Measurements from ENCODE around the gene DENND1A.

The DENND1A gene

DNA sequence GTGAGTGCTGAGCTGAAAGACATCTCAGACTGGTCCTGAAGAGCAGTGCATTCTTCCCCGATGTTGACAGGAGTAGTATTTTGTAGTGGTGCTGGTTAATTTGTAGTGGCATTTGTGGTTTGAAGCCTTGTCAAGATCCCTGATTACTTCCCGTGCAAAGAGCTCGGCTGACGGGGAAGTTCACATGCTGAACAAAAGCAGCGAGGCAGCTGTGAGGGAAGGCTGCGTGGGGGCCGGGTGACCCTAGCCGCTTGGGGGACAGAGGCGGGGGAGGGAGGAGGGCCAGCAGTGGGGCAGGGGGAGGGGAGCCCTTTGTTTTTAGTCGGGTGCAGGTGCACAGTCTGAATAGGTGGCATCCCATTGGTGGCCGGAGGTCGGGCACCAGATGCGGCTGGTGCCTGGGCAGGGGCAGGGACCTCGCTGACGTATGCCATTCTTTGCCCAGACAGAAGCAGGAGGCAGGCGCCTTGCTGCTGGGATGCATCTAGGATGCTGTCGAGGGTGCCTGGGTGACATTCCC is 509.3 kb downstream of the DENND1A start:
- TF ChIP-seq, protein P1, sequence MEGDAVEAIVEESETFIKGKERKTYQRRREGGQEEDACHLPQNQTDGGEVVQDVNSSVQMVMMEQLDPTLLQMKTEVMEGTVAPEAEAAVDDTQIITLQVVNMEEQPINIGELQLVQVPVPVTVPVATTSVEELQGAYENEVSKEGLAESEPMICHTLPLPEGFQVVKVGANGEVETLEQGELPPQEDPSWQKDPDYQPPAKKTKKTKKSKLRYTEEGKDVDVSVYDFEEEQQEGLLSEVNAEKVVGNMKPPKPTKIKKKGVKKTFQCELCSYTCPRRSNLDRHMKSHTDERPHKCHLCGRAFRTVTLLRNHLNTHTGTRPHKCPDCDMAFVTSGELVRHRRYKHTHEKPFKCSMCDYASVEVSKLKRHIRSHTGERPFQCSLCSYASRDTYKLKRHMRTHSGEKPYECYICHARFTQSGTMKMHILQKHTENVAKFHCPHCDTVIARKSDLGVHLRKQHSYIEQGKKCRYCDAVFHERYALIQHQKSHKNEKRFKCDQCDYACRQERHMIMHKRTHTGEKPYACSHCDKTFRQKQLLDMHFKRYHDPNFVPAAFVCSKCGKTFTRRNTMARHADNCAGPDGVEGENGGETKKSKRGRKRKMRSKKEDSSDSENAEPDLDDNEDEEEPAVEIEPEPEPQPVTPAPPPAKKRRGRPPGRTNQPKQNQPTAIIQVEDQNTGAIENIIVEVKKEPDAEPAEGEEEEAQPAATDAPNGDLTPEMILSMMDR (conservative IDR thresholded peaks at IDR 0.05; ENCODE audit: low read depth, low read length), result no peak
- DNase-seq (ENCODE audit: low read depth), result no peak
- no peak overlapping the region for H3K4me3 ChIP-seq (ENCODE audit: low read depth, low read length)

DNA sequence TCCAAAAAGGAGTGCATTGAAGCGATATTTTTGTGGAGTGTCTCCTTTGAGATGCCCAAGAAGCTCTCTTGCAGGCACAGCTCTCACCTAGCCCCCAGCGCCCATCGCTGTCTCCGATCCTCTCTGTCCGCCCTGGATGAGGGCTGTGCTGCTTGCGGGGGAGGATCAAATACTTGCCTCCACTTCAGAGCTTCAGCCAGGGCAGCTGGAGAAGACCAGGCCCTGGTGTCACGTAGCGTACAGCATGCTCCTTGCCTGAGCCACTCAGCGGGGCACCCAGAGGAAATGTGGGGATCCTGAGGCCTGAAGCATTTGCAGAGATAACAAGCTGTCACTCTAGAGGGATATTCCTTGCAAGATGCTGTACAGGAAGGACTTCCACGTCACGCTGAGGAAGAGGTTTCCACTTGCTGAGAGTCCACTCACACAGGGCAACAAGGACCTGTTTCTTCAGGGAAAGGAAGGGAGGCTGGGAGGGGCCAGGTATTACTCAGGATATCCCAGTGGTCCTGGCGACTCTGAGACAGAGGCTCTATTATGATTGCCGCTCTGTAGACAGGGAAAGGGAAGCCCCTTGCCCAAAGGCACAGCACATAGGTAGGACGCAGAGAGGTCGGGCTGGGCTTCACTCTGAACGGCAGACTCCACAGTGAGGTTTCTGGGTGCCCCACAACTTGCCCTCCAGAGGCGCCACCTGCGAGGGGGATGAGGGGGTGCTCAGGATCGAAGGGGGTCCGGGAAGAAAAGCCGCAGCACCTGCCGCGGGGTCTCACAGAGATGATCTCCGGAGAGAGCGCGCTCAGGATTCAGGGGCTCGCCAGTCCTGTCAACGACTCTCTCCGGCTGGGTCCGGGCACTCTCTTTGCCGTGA is 510.0 kb downstream of the DENND1A start:
- H3K4me3 ChIP-seq (ENCODE audit: low read depth, low read length), result no peak overlapping the region
- DNase-seq (ENCODE audit: low read depth), result no peak
- TF ChIP-seq, protein P1 (conservative IDR thresholded peaks at IDR 0.05; ENCODE audit: low read depth, low read length), result no peak

DNA sequence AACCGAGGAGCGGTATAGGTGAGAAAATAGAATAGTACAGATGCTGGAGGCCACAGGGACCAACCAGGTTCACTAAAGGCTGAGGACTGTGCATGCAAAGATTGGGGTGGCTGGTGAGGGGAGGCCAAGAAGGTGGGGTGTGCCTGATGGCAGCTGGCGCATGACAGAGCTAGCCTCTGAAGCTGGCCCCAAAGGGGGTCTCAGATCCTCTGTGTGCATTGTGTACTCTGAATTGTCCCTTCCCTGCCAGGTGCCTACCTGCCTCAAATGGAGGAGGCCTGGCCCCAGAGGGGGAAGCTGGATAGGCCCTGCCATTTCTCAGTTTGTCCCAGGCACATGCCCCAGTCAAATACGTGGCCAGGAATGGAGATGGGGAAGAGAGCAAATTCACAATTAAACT is 510.8 kb downstream of the DENND1A start:
- DNase-seq (ENCODE audit: low read depth), result no peak
- TF ChIP-seq, protein P1 (conservative IDR thresholded peaks at IDR 0.05; ENCODE audit: low read depth, low read length), result no peak
- H3K4me3 ChIP-seq (ENCODE audit: low read depth, low read length), result no peak overlapping the region

DNA sequence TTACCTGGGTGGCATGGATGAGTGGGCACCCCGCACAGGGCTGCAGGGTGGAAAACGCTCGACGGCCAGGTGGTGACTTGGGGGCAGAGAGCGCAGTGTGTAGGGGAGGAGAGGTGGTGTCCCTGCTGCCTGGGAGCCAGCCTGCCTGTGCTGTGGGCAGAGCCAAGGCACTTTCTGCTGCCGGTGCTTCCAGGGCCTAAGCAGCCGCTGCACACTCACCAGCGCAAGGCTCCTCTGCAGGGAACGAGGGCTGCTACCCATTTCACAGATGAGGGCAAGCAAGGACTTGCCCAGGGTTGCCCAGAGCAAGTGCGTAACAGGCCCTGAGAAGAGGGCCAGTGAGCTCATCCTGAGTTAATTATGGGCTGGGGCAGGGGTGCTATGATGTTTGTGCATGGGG is 511.4 kb downstream of the DENND1A start:
- TF ChIP-seq, protein P1 (conservative IDR thresholded peaks at IDR 0.05; ENCODE audit: low read depth, low read length), result no peak

DNA sequence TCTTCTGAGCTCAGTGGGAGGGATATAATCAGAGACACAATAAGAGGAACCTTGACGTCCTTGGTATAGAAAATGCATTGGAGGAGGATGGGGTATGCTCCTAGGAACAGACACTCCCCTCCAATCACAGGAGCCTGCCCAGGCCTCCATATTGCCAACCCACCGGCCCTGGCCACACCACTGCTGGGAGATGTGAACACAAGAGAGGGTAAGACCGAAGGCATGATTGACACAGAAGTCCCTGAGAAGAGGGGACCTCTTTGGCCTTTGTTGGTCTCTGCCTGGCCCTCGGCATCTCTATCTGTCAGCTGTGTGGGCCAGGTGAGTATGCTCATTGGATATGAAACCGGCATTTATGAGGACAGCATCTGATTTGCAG is 511.9 kb downstream of the DENND1A start:
- TF ChIP-seq, protein P1 (conservative IDR thresholded peaks at IDR 0.05; ENCODE audit: low read depth, low read length), result no peak
- no peak for DNase-seq (ENCODE audit: low read depth)
- H3K4me3 ChIP-seq (ENCODE audit: low read depth, low read length), result no peak overlapping the region

More for the DNA sequence above, 511.4 kb downstream of the DENND1A start:
- no peak overlapping the region for H3K4me3 ChIP-seq (ENCODE audit: low read depth, low read length)
- DNase-seq (ENCODE audit: low read depth), result no peak

DNA sequence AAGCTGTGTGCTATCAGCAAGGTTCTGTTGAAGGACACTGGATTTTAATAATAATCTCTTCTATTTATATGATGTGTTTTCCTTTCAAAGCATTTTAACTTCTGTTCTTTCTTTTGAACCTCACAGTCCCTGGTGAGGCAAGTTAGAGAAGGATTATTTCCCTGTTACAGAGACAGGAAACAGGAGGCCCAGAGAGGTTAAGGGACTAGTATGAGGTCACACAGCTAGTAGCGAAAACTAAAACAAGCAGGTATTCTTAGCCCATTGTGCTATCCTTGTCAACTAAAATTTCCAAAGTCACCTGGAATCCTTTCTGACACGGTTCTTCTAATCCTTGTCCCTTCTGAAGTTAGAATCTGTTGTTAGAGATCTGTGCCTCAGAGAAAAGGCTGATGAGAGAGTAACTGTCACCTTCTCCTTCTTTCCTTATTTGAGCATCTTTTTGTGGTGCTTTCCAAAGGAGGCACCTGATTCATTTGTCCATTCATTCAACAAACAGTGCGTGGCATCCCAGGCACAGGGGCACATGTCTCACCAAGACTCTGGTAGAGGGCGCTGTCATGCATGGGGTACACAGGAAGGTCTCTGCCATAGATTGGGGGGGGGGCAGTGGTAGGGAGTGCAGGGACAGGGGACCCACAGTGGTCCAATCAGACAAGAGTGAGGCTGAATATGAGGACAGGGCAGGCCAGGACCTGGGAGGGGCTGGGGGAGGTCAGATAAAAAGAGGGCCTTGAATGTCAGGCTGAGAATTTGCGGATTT is 512.5 kb downstream of the DENND1A start:
- TF ChIP-seq, protein P1 (conservative IDR thresholded peaks at IDR 0.05; ENCODE audit: low read depth, low read length), result no peak

More for the DNA sequence above, 512.5 kb downstream of the DENND1A start:
- H3K4me3 ChIP-seq (ENCODE audit: low read depth, low read length), result no peak overlapping the region
- no peak for DNase-seq (ENCODE audit: low read depth)
